C4-2B (cell line): ENCODE measurements around the gene SPARC.

Experiments
- H3K27ac ChIP-seq: fragments of 450-650 bp; 2 replicates; pipeline ENCODE4 v1.5.1; 2017
- ZFX ChIP-seq: fragments of 450-650 bp; IDR thresholded peaks from 2 replicates; pipeline ENCODE4 v1.6.1; 2017
- TF ChIP-seq, protein P1 (sequence below): fragments of 450-650 bp; conservative IDR thresholded peaks from 2 replicates; pipeline ENCODE4 v1.5.1; 2017; ENCODE audit warnings: mild to moderate bottlenecking

Gene SPARC

DNA sequence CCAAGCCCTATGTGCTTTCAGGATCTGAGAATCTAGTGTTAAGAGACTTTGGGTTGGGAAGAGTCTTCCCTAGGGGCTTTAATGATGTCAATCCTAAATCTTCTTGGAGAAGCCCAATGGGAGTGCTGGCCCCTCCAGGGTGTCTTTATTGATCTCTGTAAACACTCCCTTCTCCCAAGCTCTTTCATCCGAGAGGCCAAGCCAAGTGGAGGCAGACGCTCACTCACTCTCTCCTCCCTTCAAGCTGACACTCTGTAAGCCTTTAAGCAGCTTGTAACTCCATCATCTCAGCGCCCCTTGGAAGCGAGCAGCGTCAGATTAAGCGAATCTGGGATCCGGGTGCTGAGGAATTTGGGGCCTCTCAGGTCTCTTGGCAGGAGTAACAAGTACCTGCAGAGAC, 37.7 kb downstream of the SPARC start:
- no peak overlapping the region for H3K27ac ChIP-seq
- TF ChIP-seq, protein P1, sequence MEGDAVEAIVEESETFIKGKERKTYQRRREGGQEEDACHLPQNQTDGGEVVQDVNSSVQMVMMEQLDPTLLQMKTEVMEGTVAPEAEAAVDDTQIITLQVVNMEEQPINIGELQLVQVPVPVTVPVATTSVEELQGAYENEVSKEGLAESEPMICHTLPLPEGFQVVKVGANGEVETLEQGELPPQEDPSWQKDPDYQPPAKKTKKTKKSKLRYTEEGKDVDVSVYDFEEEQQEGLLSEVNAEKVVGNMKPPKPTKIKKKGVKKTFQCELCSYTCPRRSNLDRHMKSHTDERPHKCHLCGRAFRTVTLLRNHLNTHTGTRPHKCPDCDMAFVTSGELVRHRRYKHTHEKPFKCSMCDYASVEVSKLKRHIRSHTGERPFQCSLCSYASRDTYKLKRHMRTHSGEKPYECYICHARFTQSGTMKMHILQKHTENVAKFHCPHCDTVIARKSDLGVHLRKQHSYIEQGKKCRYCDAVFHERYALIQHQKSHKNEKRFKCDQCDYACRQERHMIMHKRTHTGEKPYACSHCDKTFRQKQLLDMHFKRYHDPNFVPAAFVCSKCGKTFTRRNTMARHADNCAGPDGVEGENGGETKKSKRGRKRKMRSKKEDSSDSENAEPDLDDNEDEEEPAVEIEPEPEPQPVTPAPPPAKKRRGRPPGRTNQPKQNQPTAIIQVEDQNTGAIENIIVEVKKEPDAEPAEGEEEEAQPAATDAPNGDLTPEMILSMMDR = no peak
- no peak for TF ChIP-seq ZFX

DNA sequence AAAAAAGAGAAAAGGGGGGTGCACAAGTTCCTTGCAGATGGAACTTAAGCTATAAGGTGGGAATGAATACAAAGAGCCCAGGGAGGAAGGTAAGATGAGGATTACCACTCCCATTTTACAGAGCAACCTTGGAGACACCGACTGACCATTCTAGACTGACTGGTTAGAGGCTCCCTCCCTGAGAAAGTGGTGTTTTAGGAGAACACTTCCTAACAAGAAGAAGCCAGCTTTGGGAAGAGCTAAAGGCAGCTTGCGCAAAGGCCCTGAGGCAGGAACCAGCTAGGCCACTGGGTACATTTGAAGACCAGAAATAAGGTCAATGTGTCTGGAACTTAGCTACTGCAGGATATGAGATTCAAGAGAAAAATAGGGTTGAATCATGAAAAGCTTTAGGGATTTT, 38.6 kb downstream of the SPARC start:
- TF ChIP-seq, protein P1 = no peak
- TF ChIP-seq ZFX = no peak
- H3K27ac ChIP-seq = no peak overlapping the region

DNA sequence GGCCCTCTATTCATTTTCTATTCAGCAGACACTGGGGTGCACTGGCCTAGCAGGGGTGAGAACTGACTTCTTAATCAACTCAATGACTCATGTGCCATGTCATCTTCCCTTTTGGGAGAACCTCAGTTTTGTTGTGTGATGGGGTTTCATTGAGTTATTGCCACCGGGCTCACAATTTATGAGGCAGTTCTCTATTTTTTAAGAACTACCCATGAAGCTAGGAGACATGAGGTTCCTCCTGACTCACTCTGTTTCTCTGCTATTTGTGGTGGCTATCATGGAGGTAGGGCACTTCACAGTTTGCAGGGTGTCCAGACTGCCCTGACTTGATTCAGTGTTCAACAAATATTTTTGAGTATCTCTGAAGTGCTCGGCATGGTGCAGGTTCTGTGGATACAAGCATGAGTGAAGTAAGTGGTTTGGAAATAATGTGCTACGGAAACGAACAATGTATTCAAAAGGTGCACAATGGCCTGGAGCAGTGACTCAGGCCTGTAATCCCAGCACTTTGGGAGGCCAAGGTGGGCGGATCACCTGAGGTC, 39.3 kb downstream of the SPARC start:
- TF ChIP-seq, protein P1 = no peak

DNA sequence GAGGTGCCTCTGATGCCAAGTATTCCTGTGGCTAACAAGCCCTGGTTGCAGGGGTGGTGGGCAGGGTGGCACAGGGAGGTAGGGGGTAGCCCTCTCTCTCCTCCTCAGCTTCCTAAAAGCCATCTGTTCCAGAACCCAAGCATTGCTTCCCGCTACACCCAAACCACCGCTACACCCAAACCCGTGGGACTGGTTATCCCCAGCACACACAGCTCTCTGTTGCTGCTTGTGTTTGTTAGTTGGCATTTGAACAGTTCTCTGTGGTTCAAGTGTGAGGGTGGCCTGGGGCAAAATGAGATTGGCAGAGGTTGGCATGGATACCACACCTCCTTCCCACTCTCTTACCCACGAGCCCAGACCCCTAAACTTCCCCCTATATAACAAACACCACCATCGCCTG, 40.4 kb downstream of the SPARC start:
- TF ChIP-seq, protein P1 = no peak
- no peak for TF ChIP-seq ZFX
- no peak overlapping the region for H3K27ac ChIP-seq

More for the DNA sequence above, 39.3 kb downstream of the SPARC start:
- no peak overlapping the region for H3K27ac ChIP-seq

DNA sequence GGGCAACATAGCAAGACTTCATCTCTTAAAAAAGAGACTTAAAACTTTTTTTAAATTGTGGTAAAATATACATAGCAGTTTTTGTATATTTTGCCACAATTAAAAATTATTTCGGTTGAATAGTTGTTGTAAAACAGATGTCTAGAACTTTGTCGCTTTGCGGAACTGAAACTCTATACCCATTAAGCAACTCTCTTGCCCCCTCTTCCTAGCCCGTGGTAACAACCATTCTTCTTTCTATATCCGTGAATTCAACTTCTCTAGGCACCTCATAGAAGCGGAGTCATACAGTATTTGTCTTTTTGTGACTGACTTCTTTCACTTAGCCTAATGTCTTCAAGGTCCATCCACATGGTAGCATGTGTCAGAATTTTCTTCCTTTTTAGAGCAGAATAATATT, 43.3 kb downstream of the SPARC start:
- no peak for TF ChIP-seq ZFX
- TF ChIP-seq, protein P1 = no peak
- no peak overlapping the region for H3K27ac ChIP-seq

DNA sequence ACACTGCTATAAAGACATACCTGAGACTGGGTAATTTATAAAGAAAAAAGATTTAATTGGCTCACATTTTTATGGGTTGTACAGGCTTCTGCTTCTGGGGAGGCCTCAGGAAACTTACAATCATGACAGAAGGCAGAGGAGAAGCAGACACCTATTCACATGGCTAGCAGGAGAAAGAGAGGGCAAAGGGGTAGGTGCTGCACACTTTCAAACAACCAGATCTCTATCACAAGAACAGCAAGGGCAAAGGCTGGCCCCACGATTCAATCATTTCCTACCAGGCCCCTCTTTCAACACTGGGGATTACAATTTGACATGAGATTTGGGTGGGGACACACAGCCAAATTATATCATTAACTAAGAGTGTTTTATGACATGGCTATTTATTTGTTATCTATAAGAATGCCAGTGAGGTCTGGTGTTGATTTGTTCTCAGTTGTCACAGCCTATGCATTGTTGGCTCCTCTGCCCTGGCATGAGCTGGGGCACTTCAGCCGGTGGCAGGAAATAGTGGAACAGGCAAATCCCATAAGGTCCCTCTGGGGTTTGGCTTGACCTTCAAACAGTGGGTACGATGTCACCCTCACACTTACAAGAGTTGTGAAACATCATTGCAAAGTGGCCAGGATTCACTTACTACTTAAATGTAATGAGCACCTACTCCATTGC, 44.1 kb downstream of the SPARC start:
- H3K27ac ChIP-seq = no peak overlapping the region
- TF ChIP-seq, protein P1 = no peak
- no peak for TF ChIP-seq ZFX

DNA sequence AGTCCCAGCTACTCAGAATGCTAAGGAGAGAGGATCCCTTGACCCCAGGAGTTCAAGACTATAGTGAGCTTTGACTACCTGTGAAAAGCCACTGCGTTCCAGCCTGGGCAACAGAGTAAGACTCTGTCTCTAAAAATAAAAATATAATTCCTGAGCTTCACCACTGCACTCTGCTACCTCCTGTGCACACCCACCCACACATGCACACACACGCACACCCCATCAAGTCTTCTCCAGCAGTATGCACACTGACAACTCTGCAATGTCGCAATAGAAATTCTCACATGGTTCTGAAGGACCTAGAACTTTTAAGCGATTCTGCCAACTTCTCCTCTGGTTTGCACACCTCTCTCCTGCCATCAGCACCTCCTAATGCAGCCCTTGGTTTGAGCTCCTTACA, 48.1 kb downstream of the SPARC start:
- no peak overlapping the region for H3K27ac ChIP-seq
- TF ChIP-seq, protein P1 = no peak
- no peak for TF ChIP-seq ZFX
